Measurements from ENCODE around the gene ZNF516. TPM values are rescaled to one million over a fixed set of nuclear protein-coding genes. Genes with fewer than 3 reads are reported as not detected.

Gene ZNF516
- total RNA-seq, 1 experiment from 2014 or later, result 22.5 TPM

DNA sequence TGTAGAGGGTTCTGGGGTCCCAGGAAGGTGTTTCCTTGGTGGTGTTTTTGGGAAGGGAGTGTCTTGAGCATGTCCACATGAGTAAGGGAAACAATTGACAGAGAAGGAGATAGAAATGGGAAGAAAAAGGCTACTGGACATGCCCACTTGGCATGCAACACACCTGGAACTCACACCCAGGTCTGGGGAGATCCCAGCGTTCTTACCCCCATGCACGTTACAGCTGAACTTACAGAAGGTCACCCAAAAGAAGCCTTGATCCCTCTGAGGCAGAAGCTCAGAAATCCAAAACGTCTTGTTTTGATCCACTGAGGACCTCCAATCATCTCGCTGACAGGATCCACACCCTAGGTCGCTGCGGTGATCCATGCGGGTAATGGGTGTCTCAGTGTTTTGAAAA is 142.0 kb downstream of the ZNF516 start:
- DNase-seq (ENCODE audit: extremely low read depth, low read depth), result no peak

DNA sequence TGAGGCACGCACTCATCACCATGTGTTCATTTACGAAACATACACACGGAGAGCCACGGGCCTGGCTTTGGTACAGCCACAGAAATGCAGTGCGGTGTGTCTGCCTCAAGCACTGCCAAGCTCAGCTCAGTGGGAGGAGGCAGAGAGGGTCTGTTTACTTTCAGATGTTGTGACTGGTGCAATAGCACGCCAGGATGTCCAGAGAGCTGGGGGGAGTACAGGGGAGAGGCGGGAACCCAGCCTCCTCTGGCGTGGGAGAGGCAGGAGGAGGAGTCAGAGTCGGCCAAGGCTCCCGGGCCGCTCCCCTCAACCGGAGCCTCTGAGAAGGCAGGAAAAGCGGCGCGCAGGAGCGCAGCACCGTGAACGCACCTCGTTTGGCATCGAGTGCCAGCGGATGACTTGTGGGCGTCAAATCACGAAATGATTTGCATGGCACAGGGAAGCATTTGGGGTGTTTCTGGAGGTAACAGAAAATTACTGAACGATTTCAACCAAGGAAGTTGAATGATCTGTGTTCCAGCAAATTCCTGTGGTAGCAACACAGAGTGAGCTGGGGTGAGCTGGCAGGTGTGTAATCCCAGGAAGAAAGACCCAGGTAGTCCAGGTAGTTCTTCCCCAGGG is 143.0 kb downstream of the ZNF516 start:
- peak; percentile 11 for DNase-seq (ENCODE audit: extremely low read depth, low read depth)

DNA sequence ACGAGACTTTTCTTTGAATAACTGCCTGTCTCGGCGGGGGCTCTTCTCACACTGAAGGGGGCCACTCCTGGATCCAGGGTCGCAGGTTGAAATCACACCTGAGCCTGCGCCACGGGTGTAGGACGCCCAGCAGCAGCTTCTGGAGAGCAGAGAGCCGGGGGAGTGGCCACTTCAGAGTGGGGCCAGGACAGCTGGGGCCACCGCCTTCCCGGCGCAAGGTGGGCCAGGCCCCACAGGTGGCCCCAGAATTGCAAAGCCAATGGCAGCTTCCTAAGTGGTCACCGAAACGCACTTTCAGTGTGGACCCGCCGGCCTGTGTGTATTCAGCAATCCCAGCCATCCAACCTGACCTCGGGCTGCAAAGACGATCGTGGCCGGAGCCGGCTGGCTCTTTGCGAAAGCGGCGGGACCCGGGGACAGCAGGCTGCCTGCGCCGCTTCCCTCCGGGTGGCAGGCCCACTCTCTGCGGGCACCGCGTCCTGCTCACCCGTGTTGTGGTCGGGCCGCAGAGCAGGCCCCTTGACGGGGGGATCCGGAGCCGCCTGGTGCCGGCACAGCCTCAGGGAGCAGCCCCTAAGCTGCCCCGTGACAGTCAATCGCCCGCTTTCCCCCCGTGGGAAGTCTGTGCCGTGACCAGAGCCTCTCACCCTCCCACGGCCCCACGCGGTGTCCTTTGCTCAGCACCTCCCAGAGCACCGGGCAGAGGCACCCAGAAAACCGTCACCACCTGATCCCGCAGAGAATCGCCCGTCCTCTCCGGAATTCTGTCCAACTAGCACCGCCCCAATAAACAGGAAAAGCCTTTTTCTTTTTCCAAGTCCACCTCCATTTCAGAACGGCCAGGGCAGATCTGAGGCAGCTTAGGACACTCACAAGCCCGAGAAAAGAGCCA is 144.7 kb downstream of the ZNF516 start:
- DNase-seq (ENCODE audit: extremely low read depth, low read depth), result no peak

DNA sequence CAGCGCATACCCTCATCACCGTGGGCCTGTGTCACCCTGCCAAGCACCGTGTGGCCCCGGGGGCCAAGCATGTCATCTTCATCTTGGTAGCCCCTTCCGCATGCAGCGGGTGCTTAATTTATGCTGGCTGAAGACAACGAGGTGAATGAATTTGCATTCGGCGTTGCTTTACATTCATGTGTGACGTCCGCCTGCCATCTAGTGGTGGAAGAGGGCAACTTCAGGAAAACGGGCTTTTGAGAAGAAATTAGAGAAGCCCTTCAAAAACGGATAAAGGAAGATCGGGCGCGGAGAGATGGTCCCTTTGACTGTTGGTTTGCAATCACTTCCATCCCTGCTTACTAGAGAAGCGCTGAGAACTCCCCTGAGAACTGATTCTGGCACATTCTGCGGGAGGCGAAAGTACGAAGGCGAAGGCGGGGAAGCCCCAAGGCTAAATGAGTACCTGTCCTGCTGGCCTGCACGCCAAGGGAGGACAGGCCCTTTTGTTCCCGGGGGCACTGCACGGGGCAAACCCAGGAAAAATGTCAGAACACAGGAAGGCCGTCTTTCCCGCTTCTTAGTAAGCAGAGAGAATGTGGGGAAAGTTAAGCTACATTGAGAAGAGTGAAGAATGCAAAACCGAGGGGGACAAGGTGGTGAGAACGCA is 145.9 kb downstream of the ZNF516 start:
- peak; percentile 56 for DNase-seq (ENCODE audit: extremely low read depth, low read depth)

DNA sequence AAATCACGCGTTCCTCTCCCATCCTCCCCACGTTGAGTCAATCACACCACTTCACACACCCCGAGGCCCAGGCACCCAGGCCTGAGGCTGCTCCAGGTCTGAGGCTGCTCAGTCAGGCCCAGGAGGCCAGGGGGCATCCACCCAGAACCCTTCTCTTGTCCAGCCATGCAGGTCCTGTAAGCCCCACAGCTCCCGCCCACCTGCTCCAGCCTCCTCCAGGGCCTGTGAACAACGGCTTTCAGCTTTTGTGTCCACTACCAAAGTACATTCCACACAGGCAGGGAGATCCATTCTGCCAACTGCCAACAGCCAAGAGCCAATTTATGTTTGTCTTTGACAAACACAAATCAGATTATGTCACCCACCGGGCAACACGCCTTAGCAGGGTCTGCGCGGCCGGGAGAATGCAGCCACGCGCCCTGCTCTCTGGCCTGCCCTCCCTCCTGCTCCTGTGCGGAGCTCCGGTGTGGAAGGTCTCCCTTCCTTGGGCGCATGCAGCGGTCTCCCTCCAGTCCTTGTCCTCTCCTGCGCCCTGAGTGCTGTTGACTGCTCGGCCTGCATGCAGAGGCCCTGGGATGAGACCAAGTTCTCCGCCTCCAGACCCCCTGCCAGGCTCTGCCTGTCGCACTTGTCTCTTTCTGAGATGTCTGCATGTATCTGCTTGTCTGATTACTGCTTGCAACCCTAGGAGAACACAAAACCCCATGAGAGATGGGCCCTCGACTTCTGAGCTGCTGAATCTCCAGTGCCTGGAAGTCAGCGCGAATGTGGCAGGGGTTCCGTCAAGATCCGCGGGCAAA is 146.6 kb downstream of the ZNF516 start:
- no peak for DNase-seq (ENCODE audit: extremely low read depth, low read depth)

DNA sequence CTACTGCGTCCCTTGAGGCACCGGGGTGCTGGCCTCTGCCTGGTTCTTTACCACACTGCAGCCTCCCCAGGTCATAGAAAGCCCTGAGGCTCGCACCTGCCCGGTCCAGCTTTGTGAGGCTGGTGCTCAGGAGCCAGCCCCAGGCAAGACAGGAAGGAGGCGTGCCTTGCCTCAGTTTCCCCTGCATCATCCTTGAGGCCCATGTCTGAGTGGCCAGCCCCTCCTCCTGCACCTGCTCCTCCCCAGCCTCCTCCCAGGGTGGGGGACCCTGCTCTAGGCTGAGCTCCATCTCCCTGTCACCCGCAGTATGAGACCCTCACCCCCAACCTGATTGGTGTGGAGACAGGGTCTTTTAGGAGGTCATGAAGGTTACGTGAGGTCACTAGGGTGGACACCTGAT is 147.7 kb downstream of the ZNF516 start:
- DNase-seq (ENCODE audit: extremely low read depth, low read depth), result no peak

DNA sequence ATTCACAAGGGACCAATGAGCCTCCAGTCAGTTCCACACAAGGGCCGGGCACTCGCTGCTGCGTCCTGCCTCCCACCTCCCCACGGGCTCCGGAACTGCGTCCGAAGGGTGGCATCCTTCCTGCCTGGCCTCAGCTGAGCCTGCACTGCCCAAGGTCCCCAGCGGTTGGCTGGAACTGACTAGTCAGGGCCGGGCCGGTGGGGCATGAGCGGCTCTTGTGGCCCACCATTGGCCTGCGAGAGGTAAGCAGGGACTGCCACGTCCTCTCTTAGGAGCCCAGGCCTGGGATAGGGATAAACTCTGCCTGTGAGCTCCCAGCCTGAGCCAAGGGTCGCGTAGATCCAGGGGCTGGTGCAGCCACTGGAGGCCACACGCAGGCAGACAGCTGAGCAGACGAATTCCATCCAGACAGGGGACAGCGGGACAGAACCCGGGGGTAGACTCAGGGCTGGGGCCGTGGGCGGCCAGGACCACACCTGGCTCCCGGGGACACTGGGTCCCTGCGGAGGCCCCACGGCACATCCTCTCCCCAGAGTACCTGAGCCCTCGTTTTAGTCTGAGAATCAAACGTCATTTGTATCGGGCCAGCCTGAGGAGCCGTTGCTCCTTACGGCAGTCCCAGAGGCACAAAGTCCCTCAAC is 148.4 kb downstream of the ZNF516 start:
- DNase-seq (ENCODE audit: extremely low read depth, low read depth), result no peak

DNA sequence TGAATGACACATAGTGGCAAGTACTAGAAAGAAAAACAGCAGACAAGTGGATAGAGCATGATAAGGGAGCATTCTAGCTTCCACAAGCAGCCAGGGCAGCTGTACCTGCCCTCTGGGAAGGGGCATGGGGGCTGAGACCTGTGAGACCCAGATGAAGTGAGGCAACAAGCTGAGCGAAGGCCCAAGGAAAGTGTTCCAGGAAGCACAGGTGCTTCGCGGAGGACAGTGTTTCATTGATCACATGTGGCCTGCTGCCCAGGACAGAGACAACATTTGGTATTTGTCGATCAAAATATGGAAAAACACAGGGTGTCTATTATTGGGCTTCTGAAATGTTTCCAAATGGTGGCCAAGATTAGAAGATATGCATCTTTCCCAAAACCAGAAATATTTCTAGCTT is 149.1 kb downstream of the ZNF516 start:
- no peak for DNase-seq (ENCODE audit: extremely low read depth, low read depth)

DNA sequence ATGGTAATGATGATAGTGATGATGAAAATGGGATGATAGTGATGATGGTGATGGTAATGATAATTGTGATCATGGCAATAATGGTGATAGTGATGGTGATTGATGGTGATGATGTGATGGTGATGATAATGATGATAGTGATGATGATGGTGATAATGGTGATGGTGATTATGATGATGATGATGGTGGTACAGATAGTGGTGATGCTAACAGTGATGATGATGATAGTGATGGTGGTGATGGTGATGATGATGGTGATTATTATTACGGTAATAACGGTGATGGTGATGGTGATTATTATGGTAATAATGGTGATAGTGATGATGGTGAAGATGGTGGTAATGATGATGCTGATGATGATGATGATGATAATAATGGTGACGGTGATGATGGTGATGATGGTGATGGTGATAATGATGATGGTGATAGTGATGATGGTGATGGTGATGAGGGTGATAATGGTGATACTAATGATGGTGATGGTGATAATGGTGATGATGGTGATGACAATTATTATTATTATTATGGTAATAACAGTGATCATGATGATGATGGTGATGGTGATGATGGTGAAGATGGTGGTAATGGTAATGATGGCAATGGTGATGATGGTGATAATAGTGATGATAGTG is 151.0 kb downstream of the ZNF516 start:
- DNase-seq (ENCODE audit: extremely low read depth, low read depth), result no peak

DNA sequence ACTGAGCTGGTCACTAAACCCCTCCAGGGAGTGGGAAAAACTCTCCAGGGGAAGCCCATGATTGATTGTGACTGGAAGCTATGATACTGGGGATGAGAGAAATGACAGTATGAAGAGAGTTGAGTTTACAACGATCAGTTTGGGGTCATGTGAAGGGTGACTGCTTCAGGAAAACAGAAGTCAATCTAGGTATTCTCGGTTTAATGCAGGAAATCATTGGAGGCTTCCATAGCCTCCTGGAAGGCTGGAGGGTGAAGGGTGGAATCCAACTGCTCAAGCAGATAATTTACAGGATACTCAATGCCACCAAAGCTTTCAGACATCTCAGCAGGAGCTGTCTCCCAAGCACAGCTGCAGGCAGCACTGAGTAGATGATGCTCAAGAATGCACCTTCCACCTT is 154.6 kb downstream of the ZNF516 start:
- no peak for DNase-seq (ENCODE audit: extremely low read depth, low read depth)

DNA sequence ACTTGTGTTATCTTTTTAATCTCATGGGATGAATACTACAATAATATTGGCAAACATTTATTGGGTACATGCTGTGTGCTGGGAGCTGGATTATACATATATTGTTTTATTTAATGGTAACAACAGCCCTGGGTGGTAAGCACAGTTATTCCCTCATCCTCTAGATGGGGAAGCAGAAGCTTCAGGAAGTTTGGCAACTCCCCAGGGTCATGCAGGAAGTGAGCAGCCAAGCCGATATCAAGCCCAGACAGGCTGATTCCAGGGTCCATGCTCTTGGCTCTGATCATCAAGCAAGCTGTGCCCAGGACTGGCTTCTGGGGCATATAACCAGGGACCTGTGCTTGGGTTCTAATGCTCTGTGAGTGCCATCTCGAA is 155.8 kb downstream of the ZNF516 start:
- no peak for DNase-seq (ENCODE audit: extremely low read depth, low read depth)

DNA sequence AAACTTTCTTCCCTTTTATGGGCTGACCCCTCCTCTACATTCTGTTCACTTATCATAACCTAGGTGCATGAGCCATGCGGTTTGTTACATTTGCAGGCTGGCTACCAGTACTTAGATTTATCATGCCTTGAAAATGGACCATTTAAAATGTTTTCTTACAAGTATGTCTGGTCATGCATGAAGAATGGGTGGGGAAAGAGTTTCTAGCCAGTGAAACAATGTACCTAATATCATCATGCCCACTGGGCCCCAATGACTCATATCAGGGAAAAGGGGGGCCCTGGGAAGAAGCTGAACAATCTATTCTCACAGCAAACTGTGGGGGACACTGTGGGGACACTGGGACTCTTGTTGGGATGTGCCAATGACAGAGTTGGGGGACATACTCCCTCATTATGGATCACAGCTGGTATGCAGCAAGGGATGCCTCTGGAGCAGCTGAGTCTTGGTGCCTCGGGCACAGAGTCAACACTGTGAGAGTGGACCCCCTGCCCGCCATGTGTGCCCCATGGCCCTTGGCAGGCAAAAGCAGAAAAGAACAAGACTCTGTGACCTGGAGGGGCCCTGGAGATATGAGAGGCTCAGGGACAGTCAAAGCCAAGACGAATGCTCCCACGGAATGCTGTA is 156.3 kb downstream of the ZNF516 start:
- no peak for DNase-seq (ENCODE audit: extremely low read depth, low read depth)

DNA sequence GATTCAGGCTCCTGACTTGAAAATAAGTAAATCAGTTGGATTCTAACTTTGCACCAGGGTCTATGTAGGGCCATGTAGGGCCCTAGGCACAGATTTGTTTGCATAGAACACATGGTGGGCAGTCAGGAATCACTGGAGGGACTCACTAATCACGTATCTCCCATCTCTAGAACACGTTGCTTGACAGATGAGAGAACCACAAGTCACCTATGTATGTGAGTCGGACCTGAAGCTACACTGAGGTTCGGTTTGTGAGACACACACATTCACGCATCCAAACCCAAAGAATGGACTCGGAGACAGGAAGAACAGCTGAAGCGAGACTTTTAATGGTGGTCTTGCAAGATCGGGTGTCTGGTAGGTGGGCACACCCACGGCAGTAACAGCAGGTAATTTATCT is 157.0 kb downstream of the ZNF516 start:
- DNase-seq (ENCODE audit: extremely low read depth, low read depth), result no peak

DNA sequence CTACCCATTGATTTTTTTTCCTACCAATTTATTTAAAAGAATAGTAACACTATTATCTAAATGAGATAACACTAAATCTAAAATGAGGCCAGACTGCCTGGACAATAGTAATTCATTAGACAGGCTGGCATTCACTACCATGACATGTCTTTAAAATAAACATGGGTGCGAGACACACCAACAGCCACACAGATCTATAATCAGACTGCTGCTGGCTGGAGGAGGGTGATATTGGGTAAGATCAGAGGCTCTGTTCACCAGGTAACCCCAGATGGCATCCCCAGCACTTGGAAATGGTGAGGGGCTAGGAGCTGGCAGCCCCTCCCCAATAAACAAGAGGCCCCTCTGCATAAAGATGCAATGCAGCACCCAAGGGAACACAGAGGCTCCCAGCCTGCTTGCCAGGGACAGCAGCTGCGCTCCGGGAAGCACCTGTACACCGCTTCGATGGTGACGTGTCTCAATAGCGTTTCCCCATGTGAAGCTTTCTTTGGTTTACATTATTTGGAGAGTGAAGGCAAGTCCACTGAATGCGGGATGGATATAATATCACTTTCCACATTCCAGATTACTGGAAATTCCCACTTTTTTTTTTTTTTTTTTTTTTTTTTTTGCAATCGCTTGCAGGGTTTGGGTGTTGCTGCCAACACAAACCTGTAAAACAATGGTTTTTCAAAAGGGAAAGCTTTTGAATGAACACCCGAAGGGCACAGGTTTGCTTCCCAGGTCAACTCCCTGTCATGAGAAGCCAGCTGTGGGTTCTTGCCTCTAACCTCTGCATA is 159.0 kb downstream of the ZNF516 start:
- DNase-seq (ENCODE audit: extremely low read depth, low read depth), result no peak

DNA sequence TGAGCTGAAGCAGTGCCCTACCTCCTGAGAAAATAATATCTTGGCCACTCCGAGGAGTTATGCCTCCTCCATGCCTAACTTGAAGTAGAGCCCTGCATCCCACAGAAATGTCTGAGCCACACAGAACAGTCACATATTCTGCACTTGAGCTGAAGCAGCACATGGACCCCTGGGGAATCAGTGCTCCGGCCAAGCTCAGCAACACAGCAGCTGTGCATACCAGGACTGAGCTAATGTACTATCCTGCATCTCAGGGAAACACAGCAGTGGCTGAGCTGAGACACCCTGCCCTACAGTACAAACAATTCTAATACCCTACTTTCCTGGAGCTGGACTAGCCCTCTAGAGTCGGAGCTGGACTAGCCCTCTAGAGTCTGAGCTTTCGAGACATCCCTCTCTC is 166.9 kb downstream of the ZNF516 start:
- no peak for DNase-seq (ENCODE audit: extremely low read depth, low read depth)

DNA sequence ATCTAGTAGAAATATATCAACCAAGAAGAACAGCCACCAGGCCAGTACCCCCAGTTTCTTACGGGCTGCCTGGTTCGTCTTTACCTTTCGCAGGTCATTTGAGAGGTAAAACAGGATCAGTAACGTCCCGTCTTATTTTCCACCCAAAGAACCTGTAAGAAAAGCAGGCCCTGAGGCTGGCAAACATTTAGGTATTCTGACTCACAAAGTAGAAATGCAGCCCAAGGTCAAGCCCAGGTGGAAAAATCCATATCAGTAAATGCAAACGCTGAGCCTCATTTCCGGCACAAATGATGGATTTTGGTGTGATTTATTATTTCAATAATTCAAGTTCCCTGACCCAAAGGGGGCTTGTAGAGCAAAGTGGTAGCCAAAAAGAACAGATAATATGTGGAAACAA is 171.2 kb downstream of the ZNF516 start:
- DNase-seq (ENCODE audit: extremely low read depth, low read depth), result no peak

DNA sequence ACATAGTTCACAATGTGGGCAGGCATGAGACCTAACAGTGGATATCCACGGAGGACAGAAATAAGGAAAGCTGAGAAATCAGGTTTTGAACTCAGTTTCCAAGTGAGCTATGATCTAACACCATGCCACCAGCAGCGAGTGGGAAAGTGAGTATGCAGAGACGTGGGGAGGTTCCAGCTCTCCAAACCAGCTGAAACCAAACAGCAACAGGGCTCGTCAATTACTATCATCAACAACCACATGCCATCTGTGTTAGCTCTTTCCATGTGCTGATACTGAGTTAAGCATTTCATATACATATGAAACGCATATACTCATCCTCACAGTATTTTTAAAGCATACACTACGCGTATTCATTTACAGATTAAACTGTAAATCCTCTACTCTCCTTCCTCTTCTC is 172.4 kb downstream of the ZNF516 start:
- no peak for DNase-seq (ENCODE audit: extremely low read depth, low read depth)

DNA sequence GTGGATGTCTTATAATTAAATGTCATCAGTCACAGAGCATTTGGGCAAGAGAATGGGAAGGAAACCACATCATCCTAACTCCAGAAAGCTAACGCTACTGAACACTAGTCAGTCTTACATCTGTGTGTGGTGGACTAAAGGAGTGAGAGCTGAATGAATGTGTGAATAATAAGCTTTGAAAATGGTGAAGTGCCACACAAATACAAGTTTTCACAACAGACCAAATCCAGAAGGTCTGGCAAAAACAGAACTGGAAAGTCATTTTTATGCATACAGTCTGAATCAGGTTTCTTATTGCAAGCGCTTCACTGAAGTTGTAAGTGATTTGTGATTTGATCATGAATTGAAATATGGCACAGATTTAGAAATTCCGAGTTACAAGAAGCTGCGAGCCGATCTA is 175.7 kb downstream of the ZNF516 start:
- no peak for DNase-seq (ENCODE audit: extremely low read depth, low read depth)

DNA sequence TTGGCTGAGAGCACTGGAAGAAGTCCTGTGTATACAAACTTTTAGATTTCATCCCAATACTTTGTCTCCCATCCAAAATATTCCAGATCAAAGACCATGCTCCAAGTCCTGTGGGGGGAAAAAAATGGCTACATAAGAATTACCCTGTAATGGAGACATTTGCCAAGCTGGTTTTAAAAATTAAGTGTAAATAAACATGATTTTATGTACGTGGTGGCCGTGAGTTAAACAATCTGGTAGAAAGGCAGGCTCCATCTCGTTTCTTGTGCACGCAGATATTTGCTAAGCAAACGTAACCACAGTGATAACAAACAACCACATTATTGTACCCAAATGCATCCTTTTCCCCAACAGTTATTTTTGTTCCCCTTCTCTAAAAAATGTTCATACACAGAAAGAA is 176.4 kb downstream of the ZNF516 start:
- DNase-seq (ENCODE audit: extremely low read depth, low read depth), result no peak

Data from NCI-H460 (cell line).